8988T (cell line): ENCODE measurements around the gene CCL5.
"Not testable (repeated sequence)": the region's sequence is repeated elsewhere in the genome, so short reads cannot be mapped to it uniquely, and the experiment has no call there.

Experiments used
- DNase-seq: peaks from one replicate; pipeline ENCODE4 v3.0.0; 2011

Gene CCL5

GRCh38 chr17:35897772-35898171 lies 17.6 kb upstream of the CCL5 start:
- DNase-seq: not testable (repeated sequence)

DNA sequence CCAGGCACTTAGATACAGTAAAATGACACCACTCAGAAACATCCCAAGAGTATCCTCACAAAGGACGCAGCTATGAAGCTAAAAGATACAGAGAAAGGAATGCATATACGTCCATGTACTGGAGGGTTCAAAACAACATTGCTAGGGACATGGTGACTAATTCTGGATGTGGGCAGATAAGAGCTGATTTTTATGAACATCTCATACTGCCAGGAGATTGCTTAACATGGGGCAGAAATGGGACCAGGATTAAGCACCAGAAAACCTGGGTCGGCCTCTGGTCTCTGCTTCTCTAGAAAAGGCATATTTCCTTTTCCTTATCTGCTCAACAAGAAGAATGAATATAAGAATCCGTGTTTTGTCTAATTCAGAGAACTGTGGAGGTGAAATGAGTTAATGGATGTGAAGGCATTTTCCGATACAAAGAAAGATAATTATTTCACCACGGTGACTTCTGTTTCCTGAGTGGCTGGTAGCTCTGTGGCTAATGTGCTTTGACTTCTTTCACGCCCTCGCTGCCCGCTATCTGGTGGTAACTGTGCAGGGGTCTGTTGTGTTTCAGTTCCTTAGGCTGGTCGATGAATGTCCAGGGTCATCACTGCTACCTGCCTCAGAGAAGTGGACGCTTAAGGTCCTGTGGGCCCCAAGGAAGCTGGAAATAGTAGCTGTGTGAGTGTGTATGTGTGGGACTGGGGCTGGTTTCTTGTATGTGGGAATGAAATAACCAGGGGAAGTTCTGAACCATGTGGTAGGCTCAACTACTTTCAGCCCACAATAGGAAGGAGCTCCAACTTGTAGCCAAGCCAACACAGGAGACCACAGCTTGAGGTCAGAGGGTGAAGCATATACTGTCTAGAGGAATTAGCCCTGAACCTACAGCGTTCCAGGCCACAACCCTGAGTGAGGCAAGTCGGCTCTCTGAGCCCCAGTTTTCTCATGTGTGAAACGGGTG lies 15.8 kb upstream of the CCL5 start:
- DNase-seq: no peak

DNA sequence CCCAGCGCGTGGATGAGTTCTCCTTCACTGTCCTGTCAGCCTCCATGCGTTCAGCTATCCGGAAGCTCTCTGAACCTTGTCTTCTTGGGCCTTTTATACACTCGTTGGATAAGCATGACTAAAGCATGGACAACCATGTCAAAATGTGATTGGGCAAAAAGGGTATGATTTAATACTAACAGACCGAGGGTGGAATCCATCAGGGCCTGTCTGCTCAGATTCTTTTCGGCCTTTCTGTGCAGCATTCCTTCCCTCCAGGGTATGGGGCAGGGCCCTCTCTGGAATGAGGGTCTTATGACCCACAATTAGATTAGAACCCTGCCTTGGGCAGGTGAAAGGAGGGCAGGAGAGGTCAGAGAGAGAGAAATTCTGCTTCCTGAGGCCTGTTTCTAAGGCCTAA lies 14.0 kb upstream of the CCL5 start:
- DNase-seq: no peak

GRCh38 chr17:35893751-35894150 lies 13.6 kb upstream of the CCL5 start:
- DNase-seq: no peak

- DNase-seq: no peak
Measured at GRCh38 chr17:35892091-35893035, 12.2 kb upstream of the CCL5 start.

DNA sequence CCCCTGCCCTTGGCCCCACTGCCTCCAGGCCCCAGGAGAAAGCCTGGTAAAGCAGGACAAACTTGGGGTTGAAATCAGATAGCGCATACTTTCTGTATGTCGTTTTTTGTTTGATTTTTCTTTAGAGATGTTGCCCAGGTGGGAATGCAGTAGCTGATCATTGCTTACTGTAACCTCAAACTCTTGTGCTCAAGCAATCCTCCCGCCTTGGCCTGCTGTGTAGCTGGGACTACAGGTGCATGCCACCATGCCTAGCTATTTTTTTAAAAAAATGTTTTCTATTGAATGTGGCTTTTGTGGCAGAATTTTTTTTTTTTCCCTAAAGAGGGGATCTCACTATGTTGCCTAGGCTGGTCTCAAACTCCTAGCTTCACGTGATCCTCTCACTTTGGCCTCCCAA lies 11.1 kb upstream of the CCL5 start:
- DNase-seq: no peak

DNA sequence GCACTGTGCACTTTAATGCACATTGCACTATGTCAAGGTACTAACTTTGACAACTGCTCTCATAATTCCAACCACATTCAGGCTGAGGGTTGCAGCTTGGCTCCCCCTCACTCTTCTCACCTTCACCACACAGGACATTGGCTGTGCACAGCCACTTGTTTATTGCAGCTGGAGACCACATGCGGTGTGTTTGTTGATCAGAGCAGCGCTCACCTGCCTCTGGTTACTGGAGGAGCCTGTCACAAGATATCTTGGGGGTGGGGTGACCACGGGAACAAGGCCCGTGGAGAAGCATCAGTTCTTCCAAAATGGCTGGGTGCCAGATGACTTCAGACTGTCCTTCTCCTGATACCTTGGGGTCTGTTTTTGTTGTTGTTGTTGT lies 10.6 kb upstream of the CCL5 start:
- DNase-seq: no peak

DNA sequence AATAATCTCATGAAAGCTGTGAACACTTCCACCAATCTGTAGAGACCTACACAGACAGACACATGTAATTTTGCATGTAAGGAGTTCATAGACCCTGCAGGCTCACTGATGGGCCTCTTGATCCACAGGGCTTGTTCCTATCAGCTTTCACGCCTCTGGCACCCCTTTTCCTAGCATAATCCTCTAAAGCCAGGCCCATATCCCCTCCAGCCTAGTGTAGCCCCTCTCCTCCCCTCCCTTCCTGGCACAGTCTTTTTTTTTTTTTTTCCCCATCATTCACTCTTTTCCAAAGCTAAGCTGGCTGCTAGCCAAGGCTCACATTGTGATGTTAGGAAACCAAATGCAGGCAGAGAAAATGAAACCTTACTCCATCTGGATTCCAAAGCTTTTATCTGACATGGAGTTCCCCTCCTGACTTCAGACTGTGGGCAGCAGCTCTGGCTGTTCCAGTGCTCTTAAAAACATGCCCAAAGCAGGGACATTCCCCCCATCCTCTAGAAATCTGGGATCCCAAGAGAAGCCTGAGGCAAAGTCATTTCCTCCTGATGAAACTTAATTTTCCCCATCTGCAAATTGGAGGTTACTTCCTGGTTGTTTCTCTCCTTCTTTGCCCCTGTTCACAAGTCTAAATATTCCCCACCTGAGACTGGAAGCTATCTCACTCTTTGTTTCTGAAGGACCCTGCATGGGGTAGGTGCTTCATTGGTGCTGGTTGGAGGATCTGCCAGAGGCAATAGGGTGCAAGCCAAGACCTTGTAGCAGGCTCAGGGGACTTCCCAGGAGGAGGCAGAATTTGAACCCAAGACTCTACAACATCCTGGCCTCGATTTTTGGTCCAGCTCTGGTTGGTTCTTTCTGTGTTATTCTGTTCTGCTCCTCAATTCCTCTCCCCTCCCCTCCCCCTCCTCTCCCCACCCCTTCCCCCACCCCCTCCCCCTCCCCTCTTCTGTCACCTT lies 9.9 kb upstream of the CCL5 start:
- no peak for DNase-seq

DNA sequence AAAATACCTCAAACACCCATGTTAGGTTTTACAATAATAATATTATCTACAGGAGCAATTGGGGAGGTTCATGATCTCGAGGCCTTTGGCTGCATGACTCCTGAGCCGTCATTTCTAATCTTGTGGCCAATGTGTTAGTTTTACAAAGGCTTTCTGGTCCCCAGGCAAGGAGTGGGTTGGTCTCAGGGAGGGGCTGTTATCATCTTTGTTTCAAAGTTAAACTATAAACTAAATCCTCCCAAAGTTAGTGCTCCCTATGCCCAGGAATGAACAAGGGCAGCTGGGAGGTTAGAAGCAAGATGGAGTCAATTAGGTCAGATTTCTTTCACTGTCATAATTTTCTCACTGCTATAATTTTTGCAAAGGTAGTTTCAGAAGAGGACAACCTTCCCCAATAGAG lies 9.1 kb upstream of the CCL5 start:
- no peak for DNase-seq

DNA sequence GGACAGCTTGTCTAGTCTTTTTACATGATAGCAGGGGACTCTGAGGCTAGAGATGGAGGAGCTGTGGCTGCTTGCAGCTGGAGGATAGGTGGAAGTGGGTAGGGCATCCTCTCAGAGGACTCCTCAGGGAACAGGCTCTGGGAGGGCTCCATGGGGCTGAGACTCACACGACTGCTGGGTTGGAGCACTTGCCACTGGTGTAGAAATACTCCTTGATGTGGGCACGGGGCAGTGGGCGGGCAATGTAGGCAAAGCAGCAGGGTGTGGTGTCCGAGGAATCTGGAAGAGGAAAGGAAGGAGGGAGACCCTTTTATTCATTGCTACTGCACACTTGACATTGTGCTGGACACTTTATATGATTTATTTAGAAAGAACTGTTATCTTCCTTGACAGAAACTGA lies 1.8 kb downstream of the CCL5 start:
- no peak for DNase-seq

DNA sequence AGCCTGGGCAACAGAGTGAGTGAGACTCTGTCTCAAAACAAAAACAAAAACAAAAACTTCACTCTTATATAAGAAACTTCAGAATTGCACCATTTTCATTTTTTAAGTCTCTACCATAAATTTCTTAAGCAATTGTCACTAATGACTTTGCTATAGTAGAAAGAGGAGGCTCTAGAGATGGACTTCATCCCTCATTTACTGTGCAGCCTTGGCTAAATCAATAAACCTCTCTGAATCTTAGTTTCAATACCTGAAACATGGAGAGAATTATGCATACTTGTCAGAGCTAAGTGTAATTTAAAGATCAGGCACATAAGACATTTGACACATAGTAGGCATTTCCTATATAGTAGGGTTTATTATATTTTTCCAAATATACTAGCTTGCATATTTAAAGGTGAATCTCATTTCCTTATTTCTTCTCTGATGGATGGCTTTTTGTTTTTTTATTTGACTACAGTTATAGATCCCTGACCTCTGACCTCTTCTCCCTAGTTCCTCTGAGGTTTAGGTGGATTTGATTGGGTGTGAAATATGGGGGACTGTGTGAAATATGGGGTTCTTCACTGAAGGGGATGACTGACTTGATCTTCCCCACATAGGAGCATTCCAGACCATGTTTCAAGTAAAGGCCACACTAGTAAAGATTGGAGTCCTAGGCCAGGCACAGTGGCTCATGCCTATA lies 2.7 kb downstream of the CCL5 start:
- DNase-seq: no peak

- no peak for DNase-seq
Measured at GRCh38 chr17:35876534-35876933, 3.6 kb downstream of the CCL5 start.

GRCh38 chr17:35875800-35876139 lies 4.4 kb downstream of the CCL5 start:
- no peak for DNase-seq

DNA sequence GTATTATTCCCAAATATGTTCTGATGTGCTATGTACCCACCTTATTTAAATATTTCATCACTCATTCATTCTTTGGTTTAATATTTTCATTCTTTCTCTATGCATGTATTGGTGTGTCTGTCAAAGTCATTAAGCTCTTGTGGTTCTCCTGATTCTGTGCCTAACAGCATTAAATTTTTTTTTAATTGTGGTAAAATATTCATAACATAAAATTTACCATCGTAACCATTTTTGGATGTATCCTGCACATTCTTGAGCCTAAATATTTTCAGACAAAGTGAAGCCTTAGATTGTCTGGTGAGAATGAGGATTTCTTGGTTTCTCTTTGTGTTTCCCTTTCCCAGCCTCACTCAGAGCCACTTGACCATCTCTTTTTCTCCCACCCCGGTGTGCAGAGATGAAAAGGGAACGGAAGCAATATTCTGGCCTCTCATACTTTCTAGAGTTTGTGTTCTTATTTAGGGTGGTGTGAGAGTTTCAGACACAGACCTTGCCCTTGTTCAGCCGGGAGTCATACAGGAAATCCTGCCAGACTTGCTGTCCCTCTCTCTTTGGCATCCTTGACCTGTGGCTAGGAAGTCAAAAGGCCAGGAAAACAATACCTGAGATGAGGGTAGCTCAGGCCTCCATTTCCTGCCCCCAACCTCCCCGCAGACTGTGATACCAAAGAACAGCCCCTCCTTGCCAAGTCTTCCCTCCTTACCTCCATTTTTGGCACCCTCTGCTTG lies 4.9 kb downstream of the CCL5 start:
- DNase-seq: no peak

- DNase-seq: no peak
Measured at GRCh38 chr17:35872196-35872980, 7.8 kb downstream of the CCL5 start.

DNA sequence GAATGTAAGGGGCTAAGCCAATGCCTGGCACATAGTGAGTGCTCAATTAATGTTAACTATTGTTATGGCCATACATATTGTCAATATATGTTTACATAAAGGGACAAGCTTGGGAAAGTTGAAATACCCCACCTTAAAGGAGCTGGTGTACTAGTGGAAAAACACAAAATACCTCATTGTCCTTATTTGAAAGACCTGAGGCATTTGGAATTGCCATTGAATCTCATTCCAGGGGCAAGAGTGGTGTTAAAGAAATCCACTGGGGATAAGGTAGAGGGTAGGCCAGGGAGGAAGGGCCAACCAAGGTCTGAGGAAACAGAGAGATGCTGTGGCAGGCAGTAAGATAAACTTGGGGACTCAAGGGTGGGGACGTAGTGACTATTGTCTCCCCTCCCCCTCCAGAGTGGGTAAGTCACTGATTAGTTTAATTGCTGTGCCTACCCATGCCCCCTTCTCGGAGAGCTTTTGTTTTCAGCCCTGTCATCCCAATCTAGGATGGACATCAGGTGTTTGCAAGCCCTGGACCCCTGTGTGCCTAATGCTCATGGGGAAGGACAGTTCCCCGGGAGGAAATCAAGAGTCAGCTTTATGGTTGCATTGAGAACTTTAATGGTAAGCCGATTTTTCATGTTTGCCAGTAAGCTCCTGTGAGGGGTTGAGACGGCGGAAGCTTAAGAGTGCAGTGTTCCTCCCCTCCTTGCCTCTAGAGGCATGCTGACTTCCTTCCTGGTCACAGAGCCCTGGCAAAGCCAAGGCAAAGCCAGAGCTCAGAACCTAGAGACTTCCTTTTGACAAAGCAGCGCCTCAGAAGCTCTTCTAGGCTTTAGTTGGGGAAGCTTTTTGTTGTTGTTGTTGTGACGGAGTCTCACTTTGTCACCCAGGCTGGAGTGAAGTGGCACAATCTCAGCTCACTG lies 9.0 kb downstream of the CCL5 start:
- no peak for DNase-seq

GRCh38 chr17:35868737-35869136 lies 11.4 kb downstream of the CCL5 start, which contains the start of gene HEATR9:
TSS of gene HEATR9 (minus strand) at chr17:35868891. CDS start at chr17:35868742, 149 bp downstream.
- no peak for DNase-seq

DNA sequence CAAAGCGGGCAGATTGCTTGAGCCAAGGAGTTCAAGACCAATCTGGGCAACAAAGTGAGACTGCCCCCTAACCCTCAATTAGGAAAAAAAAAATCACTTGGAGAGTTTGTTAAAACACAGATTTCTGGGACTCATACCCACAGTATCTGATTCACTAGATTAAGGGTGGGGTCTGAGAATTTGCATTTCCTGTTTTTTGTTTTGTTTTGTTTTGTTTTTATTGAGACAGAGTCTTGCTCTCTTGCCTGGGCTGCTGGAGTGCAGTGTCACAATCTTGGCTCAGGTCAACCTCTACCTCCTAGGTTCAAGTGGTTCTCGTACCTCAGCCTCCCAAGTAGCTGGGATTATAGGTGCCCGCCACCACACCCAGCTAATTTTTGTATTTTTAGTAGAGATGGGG lies 12.6 kb downstream of the CCL5 start:
- DNase-seq: no peak

GRCh38 chr17:35866341-35866950 lies 13.7 kb downstream of the CCL5 start:
- no peak for DNase-seq
